Effector memory CD8-positive, alpha-beta T cell (primary cell): Measurements from ENCODE around the gene CRIP1.

Experiments used
- ATAC-seq: fragments of 150-1000 bp; cut with Tn5 transposase; replicated peaks from 2 replicates; pipeline ENCODE4 v1.10.0; 2021; ENCODE audit warnings: mild to moderate bottlenecking, moderate library complexity
- DNase-seq, 3 experiments: peaks; one replicate each; pipeline ENCODE4 v3.0.0; 2021
- H3K27ac Mint-ChIP-seq, 2 donors: one replicate each; pipeline ENCODE4 v1.8.0; 2022; ENCODE audit warnings: mild to moderate bottlenecking in 2 of 2, mixed read lengths in 2 of 2, moderate library complexity in 2 of 2
- H3K27me3 Mint-ChIP-seq, 2 donors: one replicate each; pipeline ENCODE4 v1.8.0; 2022; ENCODE audit warnings: mixed read lengths in 2 of 2
- H3K36me3 Mint-ChIP-seq: one replicate; pipeline ENCODE4 v1.8.0; 2022; ENCODE audit warnings: mild to moderate bottlenecking, moderate library complexity, mixed read lengths; ENCODE audit not compliant: insufficient read depth
- H3K4me1 Mint-ChIP-seq, 2 donors: one replicate each; pipeline ENCODE4 v1.8.0; 2022; ENCODE audit warnings: low read depth in 2 of 2, mixed read lengths in 2 of 2
- H3K4me3 Mint-ChIP-seq, 2 donors: one replicate each; pipeline ENCODE4 v1.8.0; 2022; ENCODE audit warnings: mild to moderate bottlenecking in 2 of 2, mixed read lengths in 2 of 2, moderate library complexity in 2 of 2
- H3K9me3 Mint-ChIP-seq, 2 donors: one replicate each; pipeline ENCODE4 v1.8.0; 2022; ENCODE audit warnings: mixed read lengths in 2 of 2

CRIP1 gene

GRCh38 chr14:105525861-105526775 lies 39.4 kb downstream of the CRIP1 start, which contains the start of gene TMEM121:
Gene TMEM121, plus strand, starts transcription at chr14:105526583. Its CDS starts 2,252 bp downstream, at chr14:105528835.
- peak; percentile 38 for ATAC-seq
- Mint-ChIP-seq H3K36me3 (peaks cover 4% of the 10 kb centered on the region), H3K4me1 (peaks cover 5 to 18% of the 10 kb centered on the region in 2 donors), H3K27ac (no peak within 1 kb of the TSS), H3K27me3 (peaks cover 33 to 44% of the 10 kb centered on the region in 2 donors), H3K9me3 (no peaks in the 10 kb centered on the region), H3K4me3 (peak within 1 kb of the TSS; percentile 81)
- no peak for DNase-seq

- ATAC-seq, result no peak
- Mint-ChIP-seq H3K27me3 (peaks cover 27 to 41% of the 10 kb centered on the region in 2 donors), H3K27ac (no peak overlapping the region), H3K36me3 (peaks cover 4% of the 10 kb centered on the region), H3K9me3 (no peaks in the 10 kb centered on the region), H3K4me1 (peaks cover 5 to 18% of the 10 kb centered on the region in 2 donors), H3K4me3 (peak overlapping the region; percentile 81)
- DNase-seq, result no peak
These were observed 40.2 kb downstream of the CRIP1 start for GRCh38 chr14:105526776-105527380.

GRCh38 chr14:105527381-105527825 lies 40.7 kb downstream of the CRIP1 start:
- H3K27ac Mint-ChIP-seq, result no peak overlapping the region
- H3K27me3 Mint-ChIP-seq, result peaks cover 28 to 39% of the 10 kb centered on the region in 2 donors
- peaks cover 5 to 22% of the 10 kb centered on the region in 2 donors for H3K4me1 Mint-ChIP-seq
- DNase-seq, result no peak
- peaks cover 4% of the 10 kb centered on the region for H3K36me3 Mint-ChIP-seq
- peak overlapping the region; percentile 81 for H3K4me3 Mint-ChIP-seq
- H3K9me3 Mint-ChIP-seq, result no peaks in the 10 kb centered on the region
- no peak for ATAC-seq

GRCh38 chr14:105527826-105528585 lies 41.3 kb downstream of the CRIP1 start:
- Mint-ChIP-seq H3K4me3 (peak overlapping the region; percentile 81), H3K36me3 (peaks cover 4% of the 10 kb centered on the region), H3K4me1 (peaks cover 5 to 24% of the 10 kb centered on the region in 2 donors), H3K27me3 (peaks cover 32 to 42% of the 10 kb centered on the region in 2 donors), H3K9me3 (no peaks in the 10 kb centered on the region), H3K27ac (no peak overlapping the region)
- peak; percentile 76 to 82 (median 81) for DNase-seq
- ATAC-seq, result peak; percentile 72

GRCh38 chr14:105528586-105529318 lies 42.1 kb downstream of the CRIP1 start:
- Mint-ChIP-seq H3K9me3 (no peaks in the 10 kb centered on the region), H3K36me3 (peaks cover 4% of the 10 kb centered on the region), H3K27me3 (peaks cover 34 to 44% of the 10 kb centered on the region in 2 donors)

GRCh38 chr14:105529319-105529568 lies 42.6 kb downstream of the CRIP1 start:
- Mint-ChIP-seq H3K4me1 (peaks cover 5 to 24% of the 10 kb centered on the region in 2 donors), H3K4me3 (peak overlapping the region; percentile 60 to 81), H3K36me3 (peaks cover 7% of the 10 kb centered on the region), H3K27ac (peak overlapping the region in 1 of 2 donors; percentile 68), H3K27me3 (peaks cover 38 to 47% of the 10 kb centered on the region in 2 donors), H3K9me3 (no peaks in the 10 kb centered on the region)
- DNase-seq (no peak), ATAC-seq (peak; percentile 23)

More at GRCh38 chr14:105528586-105529318, 42.1 kb downstream of the CRIP1 start:
- Mint-ChIP-seq H3K4me1 (peaks cover 5 to 24% of the 10 kb centered on the region in 2 donors), H3K27ac (peak overlapping the region in 1 of 2 donors; percentile 68), H3K4me3 (peak overlapping the region; percentile 60 to 81)
- DNase-seq, result no peak
- peak; percentile 13 for ATAC-seq

GRCh38 chr14:105529569-105530284 lies 43.0 kb downstream of the CRIP1 start:
- ATAC-seq, result peak; percentile 4
- H3K27me3 Mint-ChIP-seq, result peaks cover 35 to 46% of the 10 kb centered on the region in 2 donors
- DNase-seq, result no peak
- peak overlapping the region in 1 of 2 donors; percentile 68 for H3K27ac Mint-ChIP-seq
- peaks cover 7% of the 10 kb centered on the region for H3K36me3 Mint-ChIP-seq
- no peaks in the 10 kb centered on the region for H3K9me3 Mint-ChIP-seq
- H3K4me3 Mint-ChIP-seq, result peak overlapping the region; percentile 31 to 81
- H3K4me1 Mint-ChIP-seq, result peaks cover 5 to 24% of the 10 kb centered on the region in 2 donors

- peaks cover 35 to 41% of the 10 kb centered on the region in 2 donors for H3K27me3 Mint-ChIP-seq
- DNase-seq (no peak), ATAC-seq (no peak)
- H3K36me3 Mint-ChIP-seq, result peaks cover 9% of the 10 kb centered on the region
- peak overlapping the region in 1 of 2 donors; percentile 35 for H3K27ac Mint-ChIP-seq
- peaks cover 5 to 24% of the 10 kb centered on the region in 2 donors for H3K4me1 Mint-ChIP-seq
- H3K9me3 Mint-ChIP-seq, result no peaks in the 10 kb centered on the region
- peak overlapping the region; percentile 31 to 66 for H3K4me3 Mint-ChIP-seq
These were observed 43.8 kb downstream of the CRIP1 start for GRCh38 chr14:105530285-105531087.

GRCh38 chr14:105531088-105531893 lies 44.6 kb downstream of the CRIP1 start:
- DNase-seq (no peak), ATAC-seq (no peak)
- H3K36me3 Mint-ChIP-seq, result peaks cover 11% of the 10 kb centered on the region
- H3K27ac Mint-ChIP-seq, result peak overlapping the region in 1 of 2 donors; percentile 35
- H3K4me1 Mint-ChIP-seq, result peaks cover 5 to 24% of the 10 kb centered on the region in 2 donors
- H3K4me3 Mint-ChIP-seq, result peak overlapping the region; percentile 15 to 66
- H3K9me3 Mint-ChIP-seq, result no peaks in the 10 kb centered on the region
- H3K27me3 Mint-ChIP-seq, result peaks cover 37 to 42% of the 10 kb centered on the region in 2 donors

GRCh38 chr14:105531894-105532623 lies 45.4 kb downstream of the CRIP1 start:
- H3K36me3 Mint-ChIP-seq, result peaks cover 11% of the 10 kb centered on the region
- ATAC-seq (no peak), DNase-seq (no peak)
- H3K4me1 Mint-ChIP-seq, result peaks cover 3 to 25% of the 10 kb centered on the region in 2 donors
- H3K27ac Mint-ChIP-seq, result peak overlapping the region in 1 of 2 donors; percentile 29
- no peaks in the 10 kb centered on the region for H3K9me3 Mint-ChIP-seq
- H3K27me3 Mint-ChIP-seq, result peaks cover 42 to 47% of the 10 kb centered on the region in 2 donors
- H3K4me3 Mint-ChIP-seq, result no peak overlapping the region
